ENCODE results near the gene NKTR.

NKTR gene

GRCh38 chr3:42688016-42688415 is 87.5 kb downstream of the NKTR start:
- no peak overlapping the region for H3K4me3 ChIP-seq (replicated peaks; ENCODE audit: low read depth, low read length)
- H3K27me3 ChIP-seq (replicated peaks; ENCODE audit: control insufficient read depth, insufficient read depth, low read length), result no peaks in the 10 kb centered on the region; the same call in 1 of the 2 replicates
- TF ChIP-seq CTCF (IDR thresholded peaks at IDR 0.05; ENCODE audit: insufficient read depth, low read length, poor library complexity, severe bottlenecking), result no peak
- no peak for DNase-seq (ENCODE audit: extremely low read depth, insufficient read length)
- no peaks in the 10 kb centered on the region for H3K36me3 ChIP-seq (ENCODE audit: control insufficient read depth, insufficient read depth, low read length)

GRCh38 chr3:42688487-42689420 is 88.3 kb downstream of the NKTR start:
- Histone ChIP-seq H3K36me3 (ENCODE audit: control insufficient read depth, insufficient read depth, low read length) (no peaks in the 10 kb centered on the region), H3K4me3 (replicated peaks; ENCODE audit: low read depth, low read length) (no peak overlapping the region), H3K27me3 (replicated peaks; ENCODE audit: control insufficient read depth, insufficient read depth, low read length) (peaks cover 2% of the 10 kb centered on the region)
- no peak for DNase-seq (ENCODE audit: extremely low read depth, insufficient read length)
- TF ChIP-seq CTCF (IDR thresholded peaks at IDR 0.05; ENCODE audit: insufficient read depth, low read length, poor library complexity, severe bottlenecking), result no peak

- Histone ChIP-seq H3K4me3 (replicated peaks; ENCODE audit: low read depth, low read length) (no peak overlapping the region), H3K27me3 (replicated peaks; ENCODE audit: control insufficient read depth, insufficient read depth, low read length) (peaks cover 2% of the 10 kb centered on the region), H3K36me3 (ENCODE audit: control insufficient read depth, insufficient read depth, low read length) (no peaks in the 10 kb centered on the region)
- TF ChIP-seq CTCF (IDR thresholded peaks at IDR 0.05; ENCODE audit: insufficient read depth, low read length, poor library complexity, severe bottlenecking), result no peak
- no peak for DNase-seq (ENCODE audit: extremely low read depth, insufficient read length)
These were observed 89.0 kb downstream of the NKTR start for GRCh38 chr3:42689421-42690014.

GRCh38 chr3:42690191-42690590 is 89.7 kb downstream of the NKTR start:
- H3K27me3 ChIP-seq (replicated peaks; ENCODE audit: control insufficient read depth, insufficient read depth, low read length), result peaks cover 2% of the 10 kb centered on the region
- DNase-seq (ENCODE audit: extremely low read depth, insufficient read length), result no peak

More at GRCh38 chr3:42690191-42690590, 89.7 kb downstream of the NKTR start:
- no peak for TF ChIP-seq CTCF (IDR thresholded peaks at IDR 0.05; ENCODE audit: insufficient read depth, low read length, poor library complexity, severe bottlenecking)
- H3K36me3 ChIP-seq (ENCODE audit: control insufficient read depth, insufficient read depth, low read length), result no peaks in the 10 kb centered on the region
- no peak overlapping the region for H3K4me3 ChIP-seq (replicated peaks; ENCODE audit: low read depth, low read length)
